NCI-H510A treated with DMSO at 0.1 percent for 48 hours (cell line): ENCODE data around the gene AVPI1.
"Not testable (repeated sequence)": the region's sequence is repeated elsewhere in the genome, so short reads cannot be mapped to it uniquely, and the experiment has no call there.

Experiments
- DNase-seq: peaks from one replicate; lab custom pipeline; 2025; lab: John Stamatoyannopoulos, UW

Gene AVPI1

GRCh38 chr10:97711640-97712572 is 24.9 kb upstream of the AVPI1 start:
- no peak for DNase-seq

DNA sequence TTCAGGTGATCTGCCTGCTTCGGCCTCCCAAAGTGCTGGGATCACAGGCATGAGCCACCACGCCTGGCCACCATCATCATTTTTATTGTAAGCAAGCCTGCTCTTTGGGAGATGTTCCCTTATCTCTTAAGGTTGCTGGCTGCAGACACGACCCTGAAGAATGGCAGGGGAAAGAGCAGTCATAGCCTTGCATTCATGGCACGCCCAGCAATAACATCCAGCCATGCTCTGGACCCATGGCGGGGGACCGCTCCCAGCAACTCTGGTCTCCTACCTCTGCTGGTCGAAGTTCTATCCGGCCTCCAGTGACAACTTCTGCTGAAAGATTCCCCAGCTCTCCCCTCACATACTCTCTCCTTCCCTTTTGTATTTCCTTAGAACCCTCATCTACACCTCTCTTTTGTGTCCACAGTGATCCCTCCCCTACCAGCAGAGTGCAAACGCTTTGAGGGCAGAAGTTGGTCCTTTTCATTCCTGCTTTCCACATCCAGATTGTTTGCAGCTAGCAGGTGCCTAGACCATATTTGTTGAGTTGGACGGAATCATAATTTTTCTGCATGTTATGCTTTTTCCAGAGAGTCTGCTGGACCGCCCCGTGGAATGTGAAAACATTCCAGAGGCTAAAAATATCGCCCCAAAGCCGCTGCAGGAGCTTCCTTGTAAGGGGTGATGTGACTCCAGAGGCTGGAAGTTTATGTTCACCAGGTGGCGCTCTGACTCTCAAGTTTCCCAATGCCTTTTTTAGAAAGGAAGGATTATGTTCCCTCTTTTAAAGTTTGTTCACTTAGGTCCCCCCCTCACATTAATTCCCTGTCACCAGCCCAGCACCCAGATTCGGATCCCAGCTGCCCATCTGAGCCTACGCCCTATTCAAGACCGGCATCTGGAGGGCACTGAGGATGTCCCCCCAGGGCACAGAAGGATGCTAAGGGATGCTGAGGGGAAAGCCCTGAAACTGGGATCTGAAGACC is 22.2 kb upstream of the AVPI1 start:
- peak; percentile 64 for DNase-seq

DNA sequence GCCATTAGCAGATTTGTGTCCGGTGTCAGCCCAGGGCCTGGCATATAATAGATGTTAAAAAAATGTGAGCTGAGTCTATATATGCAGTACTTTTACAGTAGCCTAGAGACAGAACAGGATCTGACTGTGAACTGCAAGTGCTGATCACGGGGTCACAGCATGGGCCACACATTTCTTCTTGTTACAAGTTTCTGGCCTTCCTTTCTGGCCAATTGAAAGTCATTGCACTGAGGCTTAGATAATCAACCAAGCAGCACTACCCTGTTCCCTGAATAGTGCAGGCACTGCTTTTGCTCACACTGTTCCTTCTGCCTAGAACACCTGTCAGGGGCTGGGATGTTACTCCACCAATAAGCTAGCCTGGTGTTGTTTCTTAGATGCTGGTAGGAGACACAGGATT is 21.1 kb upstream of the AVPI1 start:
- no peak for DNase-seq

DNA sequence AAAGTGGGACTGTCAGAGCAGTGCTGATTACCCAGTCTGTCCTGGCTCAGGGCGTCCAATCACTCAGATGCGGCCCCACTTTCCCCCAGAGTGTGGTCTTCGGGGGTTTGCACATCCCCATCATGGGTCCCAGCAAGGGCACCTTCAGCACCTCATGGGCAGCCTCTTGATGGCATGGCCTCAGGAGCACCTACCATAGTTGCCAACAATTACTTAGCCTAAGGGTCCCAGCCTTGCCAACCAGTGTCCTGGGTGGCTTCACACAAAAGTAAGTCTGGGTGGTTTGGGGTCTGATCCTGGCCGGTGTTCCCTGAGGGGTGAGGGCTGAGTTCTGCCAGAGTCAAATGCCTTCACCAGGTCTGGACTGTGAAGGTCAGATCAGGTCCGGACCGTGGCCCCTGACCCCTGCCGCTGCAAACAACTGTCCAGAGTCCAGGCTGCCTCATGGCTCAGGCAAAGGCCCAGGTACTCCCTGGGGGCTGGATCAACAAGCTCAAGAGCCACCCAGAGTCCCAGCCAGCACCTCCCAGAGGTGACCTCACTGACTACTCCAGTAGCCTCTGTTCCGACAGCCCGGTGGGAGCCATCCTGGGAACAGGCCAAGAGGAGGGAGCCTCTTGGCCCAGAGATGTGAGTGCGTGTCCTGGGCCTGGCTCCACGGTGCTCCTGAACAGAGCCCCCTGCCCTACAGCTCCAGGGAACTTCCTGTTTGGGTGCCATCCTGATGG is 20.3 kb upstream of the AVPI1 start:
- no peak for DNase-seq

DNA sequence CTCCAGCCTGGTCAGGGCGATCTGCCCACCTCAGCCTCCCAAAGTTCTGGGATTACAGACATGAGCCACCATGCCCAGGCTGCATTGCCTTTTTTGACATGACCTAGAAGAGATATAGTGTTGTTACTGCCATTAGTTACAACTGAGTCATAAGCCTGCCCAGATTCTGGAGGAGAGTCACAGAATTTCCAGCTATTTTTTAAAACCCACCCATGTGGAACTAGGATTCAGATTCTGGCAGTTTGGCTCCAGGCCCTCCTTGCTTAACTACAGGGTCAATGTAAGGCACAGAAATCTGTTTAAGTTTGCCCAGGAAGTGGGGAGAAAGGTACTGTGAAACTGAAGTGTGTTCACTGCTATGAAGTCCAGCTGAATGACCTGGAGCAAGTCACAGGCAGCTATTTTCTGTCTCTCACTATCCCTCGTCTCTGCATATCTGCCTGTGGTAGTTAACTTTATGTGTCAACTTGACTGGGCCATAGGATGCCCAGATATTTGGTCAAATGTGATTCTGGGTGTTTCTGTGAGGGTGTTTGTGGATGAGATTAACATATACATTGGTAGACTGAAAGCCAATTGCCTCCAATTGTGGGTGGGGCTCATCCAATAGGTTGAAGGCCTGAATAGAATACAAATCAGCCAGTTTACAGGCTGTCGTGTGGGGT is 18.1 kb upstream of the AVPI1 start:
- no peak for DNase-seq

- DNase-seq, result no peak
Measured at GRCh38 chr10:97704341-97704740, 17.3 kb upstream of the AVPI1 start.

DNA sequence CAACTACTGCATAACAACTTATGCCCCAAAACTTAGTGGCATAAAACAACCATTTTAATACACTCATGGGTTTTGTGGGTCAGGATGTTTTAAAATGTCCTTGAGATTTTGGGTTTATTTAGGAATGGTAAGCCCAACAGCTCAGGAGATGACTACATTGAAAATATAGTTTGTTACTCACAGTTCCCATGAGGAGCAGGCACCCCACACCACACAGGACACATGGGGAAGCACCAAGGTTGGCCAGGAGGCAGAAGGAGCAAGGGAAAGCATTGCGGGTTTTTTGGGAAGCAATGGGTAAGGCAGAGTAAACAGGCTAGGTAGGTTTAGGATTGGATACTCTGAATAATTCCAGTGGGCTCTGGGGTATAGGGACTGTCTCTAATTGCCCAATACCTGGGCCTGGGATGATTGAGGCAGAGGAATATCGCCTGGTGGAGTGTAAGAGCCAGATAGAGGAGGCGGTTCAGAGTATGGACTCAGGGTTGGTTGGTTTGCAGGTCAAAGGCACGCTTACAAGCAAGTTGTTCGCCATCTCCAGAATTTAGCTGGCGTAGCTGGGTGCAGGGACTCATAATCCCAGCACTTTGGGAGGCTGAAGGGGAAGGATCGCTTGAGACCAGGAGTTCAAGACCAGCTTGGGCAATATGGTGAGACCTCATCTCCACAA is 16.5 kb upstream of the AVPI1 start:
- DNase-seq, result no peak

DNA sequence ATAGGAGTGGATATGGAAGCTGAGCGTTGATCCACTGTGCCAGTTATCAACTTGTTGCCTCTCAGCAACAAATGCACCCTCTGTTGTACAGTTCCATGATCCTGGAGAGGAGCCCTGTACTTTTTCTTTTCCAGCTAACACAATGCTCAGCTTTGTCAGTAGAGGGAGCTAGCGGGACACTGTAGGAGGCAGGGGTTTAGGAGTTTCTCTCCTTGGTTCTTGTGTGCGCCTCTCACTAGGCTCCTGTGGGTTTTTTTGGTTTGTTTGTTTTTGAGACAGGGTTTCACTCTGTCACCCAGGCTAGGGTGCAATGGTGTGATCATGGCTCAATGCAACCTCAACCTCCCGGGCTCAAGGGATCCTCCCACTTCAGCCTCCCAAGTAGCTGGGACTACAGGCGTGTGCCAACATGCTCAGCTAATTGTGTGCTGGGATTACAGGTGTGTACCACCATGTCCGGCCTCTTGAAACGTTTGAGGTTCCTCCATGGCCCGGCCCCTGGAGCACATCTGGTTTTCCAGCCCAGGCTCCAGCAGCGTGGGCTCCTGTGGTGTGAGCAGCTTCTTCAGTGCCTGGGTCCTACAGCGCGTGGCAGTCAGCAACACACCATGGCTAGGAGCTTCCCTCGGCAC is 14.5 kb upstream of the AVPI1 start:
- peak; percentile 91 for DNase-seq

GRCh38 chr10:97698072-97698655 is 11.1 kb upstream of the AVPI1 start:
- DNase-seq, result not testable (repeated sequence)

GRCh38 chr10:97690133-97690532 is 3.1 kb upstream of the AVPI1 start:
- DNase-seq, result no peak

DNA sequence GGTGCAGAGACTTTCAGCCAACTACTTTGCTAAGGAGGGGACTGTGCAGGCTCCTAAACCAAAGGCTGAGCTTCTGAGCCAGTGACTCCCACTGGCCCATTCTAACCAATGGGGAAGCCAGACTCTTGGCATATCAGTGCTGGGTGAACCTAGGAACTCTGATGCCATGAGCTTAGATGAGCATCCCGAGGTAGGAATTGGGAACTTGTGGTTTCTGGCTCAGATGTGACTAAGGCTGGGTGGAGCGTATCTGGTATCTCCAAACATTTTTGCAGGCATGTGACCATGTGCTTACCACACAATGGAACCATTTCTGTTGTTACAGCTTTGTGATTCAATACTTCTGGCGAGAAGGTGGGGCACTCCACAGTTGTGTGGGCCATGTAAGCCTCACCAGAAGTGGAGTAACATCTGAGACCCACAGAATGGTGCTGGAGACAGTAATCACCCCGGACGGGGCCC is 2.5 kb upstream of the AVPI1 start:
- DNase-seq, result no peak

DNA sequence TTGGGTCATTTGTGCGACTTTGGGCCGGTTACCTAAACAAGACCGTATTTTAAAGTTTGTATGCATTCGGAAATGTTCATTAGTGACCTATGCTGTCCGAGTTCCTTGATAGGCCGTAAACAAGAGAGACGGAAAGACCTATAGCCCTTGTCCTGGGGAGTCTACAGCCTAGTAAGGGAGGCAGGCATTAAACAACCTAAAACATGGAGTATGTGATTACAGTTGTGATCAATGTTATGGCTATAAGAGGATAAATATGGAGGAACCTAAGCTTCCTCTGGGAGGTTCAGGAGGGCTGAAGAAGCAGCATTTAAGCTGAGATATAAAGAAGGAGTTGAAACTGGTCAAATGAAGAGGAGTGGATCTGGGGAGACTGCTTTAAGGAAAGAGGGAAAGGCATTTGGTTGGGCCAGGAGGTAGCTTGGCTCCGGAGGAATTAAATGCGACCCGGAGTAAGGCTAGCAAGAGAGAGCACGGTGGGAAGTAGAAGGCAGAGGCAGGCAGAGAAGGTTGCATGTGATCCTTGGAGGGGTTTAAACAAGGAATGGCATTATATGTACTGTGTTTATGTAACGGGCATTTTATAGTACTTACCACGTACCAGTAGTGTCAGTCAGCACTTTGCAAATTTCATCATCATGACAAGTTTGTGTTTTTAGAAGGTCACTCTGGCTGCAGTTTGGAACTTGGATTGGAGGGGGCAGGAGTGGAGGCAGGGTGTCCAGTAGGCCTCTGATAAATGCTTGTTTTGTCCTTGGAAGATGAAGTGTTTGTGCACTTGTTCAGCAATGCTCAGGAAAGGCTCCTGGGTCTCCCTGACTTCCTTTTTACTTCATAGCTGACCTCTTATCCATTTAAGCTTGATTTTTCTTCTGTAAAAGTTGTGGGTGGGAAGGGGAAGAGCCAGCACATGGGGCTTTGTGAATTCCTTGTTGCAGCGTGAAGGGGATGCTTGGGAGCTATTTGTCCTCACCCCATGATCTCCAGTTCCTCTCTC is 1.0 kb upstream of the AVPI1 start:
- DNase-seq, result no peak

DNA sequence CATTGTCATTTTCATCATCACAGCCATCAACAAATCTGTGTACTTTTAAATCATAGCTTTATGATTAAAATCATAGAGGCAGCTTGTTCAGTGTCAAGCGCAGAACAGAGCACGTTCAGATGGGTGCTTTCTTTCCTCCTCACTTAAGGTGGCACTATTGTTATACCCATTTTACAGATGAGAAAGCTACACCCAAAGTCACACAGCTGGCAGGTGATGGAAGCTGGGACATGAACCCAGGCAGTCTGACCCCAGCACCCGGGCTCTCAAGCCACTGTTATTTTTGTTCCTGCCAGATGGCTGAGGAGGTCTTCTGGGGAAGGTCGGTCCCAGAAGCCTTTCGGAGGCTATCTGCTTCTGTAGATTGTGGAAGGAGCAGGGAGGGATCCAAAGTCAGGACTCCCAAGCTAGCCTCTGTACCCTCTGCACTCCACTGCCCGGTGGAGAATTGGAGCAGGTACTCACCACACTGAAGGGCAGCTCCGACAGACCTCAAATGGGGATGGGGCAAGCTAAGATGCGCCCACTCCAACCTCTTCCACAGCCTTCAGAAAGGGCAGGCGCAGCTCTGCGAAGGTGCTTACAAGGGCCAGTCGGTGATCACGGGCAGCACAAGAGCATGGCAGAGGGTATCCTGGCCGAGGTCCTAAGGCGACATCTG is 610 bp downstream of the AVPI1 start:
- DNase-seq, result no peak

DNA sequence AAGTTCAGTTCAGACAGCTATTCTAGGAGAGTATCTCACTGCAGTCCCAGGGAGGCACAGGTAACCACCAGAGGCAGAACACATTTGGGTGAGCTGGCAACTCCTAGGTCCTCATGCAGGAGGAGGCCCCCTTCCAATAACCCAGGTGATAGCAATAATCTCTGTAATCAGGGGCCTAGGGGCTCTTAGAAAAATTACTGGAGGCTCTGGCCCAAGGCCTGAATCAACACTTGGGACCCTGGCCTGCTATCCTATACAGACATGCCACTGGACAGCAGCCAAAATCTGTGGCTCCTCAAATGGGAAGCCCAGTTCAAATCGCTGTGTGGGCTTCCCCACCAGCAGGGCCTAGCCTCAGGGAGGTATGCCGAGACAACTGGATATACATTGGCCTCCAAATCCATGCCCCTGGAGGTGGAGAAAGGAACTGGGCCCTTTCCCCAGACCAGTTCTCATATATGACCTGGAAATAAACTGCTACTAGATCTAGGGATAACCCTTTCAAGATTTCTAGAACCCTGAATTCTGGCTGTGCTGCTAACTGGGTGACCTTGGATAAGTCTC is 1.6 kb downstream of the AVPI1 start:
- DNase-seq, result peak; percentile 13

GRCh38 chr10:97684866-97685394 is 2.1 kb downstream of the AVPI1 start:
- DNase-seq, result no peak

GRCh38 chr10:97684368-97684713 is 2.7 kb downstream of the AVPI1 start:
- DNase-seq, result not testable (repeated sequence)

GRCh38 chr10:97683556-97684367 is 3.3 kb downstream of the AVPI1 start:
- DNase-seq, result peak; percentile 5
